HG02938 (cell line): ENCODE results near the gene INPP5D.

ENCODE experiments used
- ATAC-seq: cut with Tn5 transposase; IDR thresholded peaks from one replicate; pipeline ENCODE4 v1.9.1; 2021; ENCODE audit warnings: mild to moderate bottlenecking, moderate library complexity; ENCODE audit not compliant: unreplicated experiment

The INPP5D gene

GRCh38 chr2:233251306-233252116, 191.4 kb downstream of the INPP5D start, which contains the start of gene ATG16L1:
Gene ATG16L1, plus strand, starts transcription at chr2:233251673. Its CDS starts 155 bp downstream, at chr2:233251828.
- peak; percentile 91 for ATAC-seq

- no peak for ATAC-seq
Measured at GRCh38 chr2:233252227-233252626, 192.1 kb downstream of the INPP5D start.

GRCh38 chr2:233255151-233255550, 195.0 kb downstream of the INPP5D start:
- no peak for ATAC-seq

- ATAC-seq: no peak
Measured at GRCh38 chr2:233256048-233256447, 195.9 kb downstream of the INPP5D start.
